H9 (cell line): Measurements from ENCODE around the gene NXPH1. TPM values are rescaled to one million over a fixed set of nuclear protein-coding genes. Genes with fewer than 3 reads are reported as not detected.

Experiments used
- DNase-seq: peaks from one replicate; pipeline ENCODE4 v3.0.0-alpha.2; 2017
- H2AFZ ChIP-seq: one replicate; pipeline ENCODE4 v1.6.1; 2013; ENCODE audit warnings: mild to moderate bottlenecking, low read length, control low read depth, moderate library complexity
- H2AK5ac ChIP-seq: 2 replicates; pipeline ENCODE4 v1.6.1; 2013; ENCODE audit warnings: low read length, control low read depth, mixed read lengths; ENCODE audit not compliant: insufficient read length
- H2BK120ac ChIP-seq: one replicate; pipeline ENCODE4 v1.6.1; 2013; ENCODE audit warnings: low read depth, mild to moderate bottlenecking, low read length, control low read depth, inconsistent platforms; ENCODE audit not compliant: poor library complexity, severe bottlenecking
- H2BK12ac ChIP-seq: 2 replicates; pipeline ENCODE4 v1.6.1; 2013; ENCODE audit warnings: low read length, control low read depth, mixed read lengths, low read depth; ENCODE audit not compliant: insufficient read length
- H2BK15ac ChIP-seq: 2 replicates; pipeline ENCODE4 v1.6.1; 2013; ENCODE audit warnings: low read depth, low read length, control low read depth
- H2BK20ac ChIP-seq: one replicate; pipeline ENCODE4 v1.6.1; 2013; ENCODE audit warnings: low read depth, mild to moderate bottlenecking, low read length, control low read depth, inconsistent platforms; ENCODE audit not compliant: poor library complexity, severe bottlenecking
- H2BK5ac ChIP-seq: 2 replicates; pipeline ENCODE4 v1.6.1; 2013; ENCODE audit warnings: low read length, control low read depth, mixed read lengths; ENCODE audit not compliant: insufficient read length
- H3K14ac ChIP-seq: 2 replicates; pipeline ENCODE4 v1.6.1; 2013; ENCODE audit warnings: low read length, control low read depth; ENCODE audit not compliant: insufficient read depth
- H3K18ac ChIP-seq: 2 replicates; pipeline ENCODE4 v1.6.1; 2013; ENCODE audit warnings: low read depth, mild to moderate bottlenecking, mixed read lengths, low read length, control low read depth; ENCODE audit not compliant: insufficient read length
- H3K23ac ChIP-seq: 2 replicates; pipeline ENCODE4 v1.6.1; 2013; ENCODE audit warnings: low read length, control low read depth, mixed read lengths, low read depth; ENCODE audit not compliant: insufficient read length
- H3K23me2 ChIP-seq: 2 replicates; pipeline ENCODE4 v1.6.1; 2013; ENCODE audit warnings: low read depth, mild to moderate bottlenecking, mixed read lengths, low read length, control low read depth; ENCODE audit not compliant: insufficient read length, poor library complexity, severe bottlenecking
- H3K27ac ChIP-seq: 2 replicates; pipeline ENCODE4 v1.5.1; 2013; ENCODE audit warnings: low read length, control low read depth, mixed read lengths, low read depth; ENCODE audit not compliant: insufficient read length
- H3K27me3 ChIP-seq: 2 replicates; pipeline ENCODE4 v1.6.1; 2013; ENCODE audit warnings: low read length, control low read depth, inconsistent platforms; ENCODE audit not compliant: insufficient read depth
- H3K4ac ChIP-seq: 2 replicates; pipeline ENCODE4 v1.6.1; 2013; ENCODE audit warnings: low read depth, mild to moderate bottlenecking, control low read depth, inconsistent platforms, low read length, moderate library complexity
- H3K4me1 ChIP-seq: 2 replicates; pipeline ENCODE4 v1.6.1; 2013; ENCODE audit warnings: low read length, control low read depth, inconsistent platforms; ENCODE audit not compliant: insufficient read depth
- H3K4me2 ChIP-seq: 2 replicates; pipeline ENCODE4 v1.6.1; 2013; ENCODE audit warnings: low read length, control low read depth, mixed read lengths; ENCODE audit not compliant: insufficient read length, insufficient read depth
- H3K56ac ChIP-seq: 2 replicates; pipeline ENCODE4 v1.6.1; 2013; ENCODE audit warnings: low read depth, mild to moderate bottlenecking, mixed read lengths, low read length, control low read depth; ENCODE audit not compliant: insufficient read length
- H3K79me1 ChIP-seq: 2 replicates; pipeline ENCODE4 v1.6.1; 2013; ENCODE audit warnings: low read depth, mild to moderate bottlenecking, moderate library complexity, low read length, control low read depth, inconsistent platforms; ENCODE audit not compliant: insufficient read depth, poor library complexity, severe bottlenecking
- H3K79me2 ChIP-seq: 2 replicates; pipeline ENCODE4 v1.6.1; 2013; ENCODE audit warnings: low read length, control low read depth, inconsistent platforms; ENCODE audit not compliant: insufficient read depth
- H3K9ac ChIP-seq: 2 replicates; pipeline ENCODE4 v1.6.1; 2013; ENCODE audit warnings: low read length, control low read depth, mixed read lengths; ENCODE audit not compliant: insufficient read length; ENCODE audit errors: extremely low read depth
- H3K9me3 ChIP-seq: one replicate; pipeline ENCODE4 v1.6.1; 2013; ENCODE audit warnings: low read depth, low read length, inconsistent platforms; ENCODE audit not compliant: control insufficient read depth
- H3T11ph ChIP-seq: one replicate; pipeline ENCODE4 v1.6.1; 2013; ENCODE audit warnings: mild to moderate bottlenecking, low read length, control low read depth, inconsistent platforms
- H4K20me1 ChIP-seq: one replicate; pipeline ENCODE4 v1.6.1; 2013; ENCODE audit not compliant: control insufficient read depth, insufficient read length, insufficient read depth
- H4K5ac ChIP-seq: 2 replicates; pipeline ENCODE4 v1.6.1; 2013; ENCODE audit warnings: low read depth, mild to moderate bottlenecking, mixed read lengths, low read length, control low read depth; ENCODE audit not compliant: insufficient read length
- H4K8ac ChIP-seq: replicated peaks from 2 replicates; pipeline ENCODE4 v1.6.1; 2013; ENCODE audit warnings: low read length, control low read depth, mixed read lengths, low read depth; ENCODE audit not compliant: insufficient read length
- H4K91ac ChIP-seq: 2 replicates; pipeline ENCODE4 v1.6.1; 2013; ENCODE audit warnings: low read depth, mild to moderate bottlenecking, moderate library complexity, mixed read lengths, low read length, control low read depth; ENCODE audit not compliant: insufficient read length
- H3K27ac Mint-ChIP-seq, 3 experiments: 2 replicates in 2 of 3; 3 replicates in 1 of 3; pipeline ENCODE4 v1.8.0; 2020 to 2021; ENCODE audit warnings: mixed read lengths in 3 of 3, mild to moderate bottlenecking in 1 of 3, moderate library complexity in 1 of 3
- H3K27me3 Mint-ChIP-seq: 2 replicates; pipeline ENCODE4 v1.8.0; 2021; ENCODE audit warnings: low read depth, mild to moderate bottlenecking, moderate library complexity, mixed read lengths
- H3K36me3 Mint-ChIP-seq, 3 experiments: 2 replicates in 2 of 3; 3 replicates in 1 of 3; pipeline ENCODE4 v1.8.0; 2020 to 2021; ENCODE audit warnings: low read depth in 3 of 3, mixed read lengths in 3 of 3; ENCODE audit not compliant: insufficient read depth in 1 of 3
- H3K4me1 Mint-ChIP-seq, 2 experiments: 2 replicates each; pipeline ENCODE4 v1.8.0; 2020; ENCODE audit warnings: mixed read lengths in 2 of 2
- H3K4me3 Mint-ChIP-seq, 2 experiments: 2 replicates in 1 of 2; 3 replicates in 1 of 2; pipeline ENCODE4 v1.8.0; 2020 to 2021; ENCODE audit warnings: mild to moderate bottlenecking in 2 of 2, mixed read lengths in 2 of 2, moderate library complexity in 1 of 2
- H3K9me3 Mint-ChIP-seq, 2 experiments: 2 replicates in 1 of 2; 3 replicates in 1 of 2; pipeline ENCODE4 v1.8.0; 2020; ENCODE audit warnings: mild to moderate bottlenecking in 2 of 2, mixed read lengths in 2 of 2, moderate library complexity in 1 of 2
- CTCF ChIP-seq: fragments of 200-600 bp; sonication (generic); conservative IDR thresholded peaks from 3 replicates; pipeline ENCODE4 v1.8.0; 2021; ENCODE audit warnings: antibody characterized with exemption, mild to moderate bottlenecking
- WGBS: extraction: QIAGEN DNeasy Blood & Tissue Kit; methylation state at CpG from one replicate; pipeline ENCODE4 v1.1.7; 2013; ENCODE audit warnings: missing lambda C conversion rate, low lambda C conversion rate, mixed read lengths; ENCODE audit not compliant: insufficient read length; ENCODE audit errors: extremely low coverage; 5-methylcytosine and 5-hydroxymethylcytosine counted together
- total RNA-seq: library from RNA; stranded (reverse); gene quantifications from 2 replicates; pipeline ENCODE4 v1.2.1, GENCODE V29; 2021

The NXPH1 gene
- total RNA-seq, 1 experiment from 2014 or later = 0.15 TPM

- Histone ChIP-seq H3K4ac (no peak overlapping the region), H2BK5ac (no peak overlapping the region), H3K23ac (no peak overlapping the region), H3K18ac (no peak overlapping the region), H2BK120ac (no peak overlapping the region), H3T11ph (no peak overlapping the region), H3K79me1 (no peaks in the 10 kb centered on the region), H3K56ac (no peak overlapping the region), H2BK20ac (no peak overlapping the region), H4K5ac (no peak overlapping the region), H4K91ac (no peak overlapping the region), H3K14ac (no peak overlapping the region), H2BK12ac (no peak overlapping the region), H2AFZ (no peak overlapping the region), H3K4me2 (peak overlapping the region; percentile 87), H3K9me3 (no peaks in the 10 kb centered on the region), H4K20me1 (no peaks in the 10 kb centered on the region), H3K27me3 (peaks cover 72% of the 10 kb centered on the region), H4K8ac (no peak overlapping the region), H3K4me1 (peaks cover 2% of the 10 kb centered on the region; the same call in 1 of the 2 replicates), H3K27ac (no peak overlapping the region), H2AK5ac (no peak overlapping the region), H2BK15ac (no peak overlapping the region), H3K79me2 (no peaks in the 10 kb centered on the region), H3K23me2 (peaks cover 32% of the 10 kb centered on the region), H3K9ac (no peak overlapping the region)
- H3K9me3 Mint-ChIP-seq = no peaks in the 10 kb centered on the region
- no peaks in the 10 kb centered on the region for H3K36me3 Mint-ChIP-seq
- no peak overlapping the region for H3K27ac Mint-ChIP-seq
- TF ChIP-seq CTCF = no peak
- H3K4me1 Mint-ChIP-seq = peaks cover 49 to 54% of the 10 kb centered on the region in 2 experiments
- peak; percentile 26 for DNase-seq
- peak overlapping the region; percentile 74 to 84 for H3K4me3 Mint-ChIP-seq
- no CpG with 5 or more reads among the region's 33 CpGs for WGBS
- H3K27me3 Mint-ChIP-seq = peaks cover 99% of the 10 kb centered on the region
Observed at GRCh38 chr7:8435590-8436545, 2.5 kb downstream of the NXPH1 start.
